Measurements from ENCODE around the gene ADARB1.

ADARB1 gene

GRCh38 chr21:45257673-45258341 is 183.4 kb downstream of the ADARB1 start:
- no peak for TF ChIP-seq CTCF (IDR thresholded peaks at IDR 0.05)

DNA sequence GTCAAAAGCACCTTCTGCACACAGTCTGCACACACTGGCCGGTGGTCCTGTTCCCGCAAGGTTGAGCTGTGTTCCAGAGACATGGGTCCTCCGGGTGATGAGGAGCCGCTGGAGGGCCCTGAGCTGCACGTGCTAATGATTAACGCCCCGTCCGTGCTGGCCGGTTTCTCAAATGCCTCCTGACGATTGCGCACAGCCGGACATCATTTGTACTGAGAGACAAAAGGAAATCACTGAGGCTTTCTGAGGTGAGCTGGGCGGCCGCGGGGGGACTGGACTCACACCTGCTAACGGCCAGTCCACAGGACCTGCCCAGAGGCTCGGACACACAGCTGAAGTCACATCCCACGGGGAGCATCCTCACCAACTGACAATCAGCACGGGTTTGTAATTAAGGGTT is 184.1 kb downstream of the ADARB1 start:
- TF ChIP-seq CTCF (IDR thresholded peaks at IDR 0.05), result no peak

DNA sequence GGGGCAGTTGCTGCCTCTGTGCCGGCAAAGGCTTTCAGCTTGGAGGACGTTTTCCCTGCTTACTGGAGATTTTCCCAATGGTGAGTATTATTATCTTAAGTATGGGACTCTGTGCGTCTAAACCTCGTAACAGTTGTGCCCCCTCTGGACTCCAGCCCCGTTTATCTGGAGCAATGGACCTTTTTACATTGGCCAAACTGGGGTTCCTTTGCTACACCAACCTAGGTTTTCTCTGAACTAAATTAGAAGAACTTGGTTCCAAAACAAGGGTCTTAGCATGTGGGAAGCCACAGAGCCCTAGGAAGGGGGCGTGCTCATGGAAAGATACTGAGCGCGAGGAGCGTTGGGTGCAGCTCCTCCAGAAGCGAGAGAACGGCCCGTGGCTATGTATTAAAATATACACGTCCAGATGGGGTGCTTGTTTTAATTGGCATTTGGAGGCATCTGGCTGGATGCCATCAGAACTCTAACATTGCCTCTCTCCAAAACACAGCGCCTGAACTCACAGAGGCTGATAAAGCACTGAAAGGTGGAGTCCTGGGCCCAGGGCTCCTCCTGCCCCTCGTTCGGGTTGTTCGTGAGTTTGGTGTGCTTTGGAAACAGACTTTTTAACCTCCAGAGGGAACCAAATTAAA is 184.9 kb downstream of the ADARB1 start:
- TF ChIP-seq CTCF (IDR thresholded peaks at IDR 0.05), result no peak

DNA sequence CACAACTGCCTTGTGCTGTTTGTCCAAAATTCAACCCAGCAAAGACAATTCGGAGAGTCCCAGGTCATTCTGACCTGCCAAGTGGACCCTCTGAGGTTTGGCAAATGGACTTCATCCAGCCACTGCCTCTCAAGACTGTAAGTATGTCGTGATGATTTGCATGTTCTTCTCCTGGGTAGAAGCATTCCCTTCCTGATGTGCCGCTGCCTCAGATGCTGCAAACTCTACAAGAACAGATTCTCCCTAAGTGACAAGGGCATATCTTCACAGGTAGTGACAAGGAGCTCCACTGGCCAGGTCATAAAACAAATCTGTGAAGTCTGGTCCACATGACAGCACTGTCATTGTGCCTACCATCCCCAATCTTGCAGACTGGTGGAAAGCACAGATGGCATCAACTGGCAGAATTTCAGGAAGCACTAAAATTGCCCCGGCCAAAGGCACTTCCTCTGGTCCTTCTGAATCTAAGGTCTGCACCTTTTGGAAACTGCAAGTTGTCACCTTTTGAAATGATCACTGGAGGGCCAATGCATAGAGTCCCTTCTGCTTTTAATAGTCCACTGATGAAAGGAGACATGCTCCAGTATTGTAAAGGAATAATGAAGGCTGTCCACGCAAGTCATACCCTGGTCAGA is 185.9 kb downstream of the ADARB1 start:
- TF ChIP-seq CTCF (IDR thresholded peaks at IDR 0.05), result no peak

DNA sequence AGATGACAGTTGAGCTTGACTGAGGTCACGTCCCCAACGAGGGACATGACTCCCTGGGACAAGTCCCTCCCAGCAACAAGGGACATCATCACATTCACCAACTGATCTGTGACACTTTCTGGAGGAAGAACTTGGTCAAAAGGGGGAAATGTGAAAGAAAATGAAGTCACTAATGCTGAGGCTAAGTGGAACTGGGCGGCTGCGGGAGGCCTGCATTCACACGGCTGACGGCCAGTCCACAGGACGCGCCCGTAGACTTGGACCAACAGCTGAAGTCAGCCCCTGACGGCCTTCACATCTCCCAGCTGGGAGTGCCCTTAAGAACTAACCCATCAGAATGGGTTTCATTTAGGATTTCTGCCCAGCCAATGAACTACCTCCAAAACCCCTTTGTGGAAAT is 186.7 kb downstream of the ADARB1 start:
- no peak for TF ChIP-seq CTCF (IDR thresholded peaks at IDR 0.05)

- no peak for TF ChIP-seq CTCF (IDR thresholded peaks at IDR 0.05)
These were observed 187.7 kb downstream of the ADARB1 start for GRCh38 chr21:45262041-45262581.

DNA sequence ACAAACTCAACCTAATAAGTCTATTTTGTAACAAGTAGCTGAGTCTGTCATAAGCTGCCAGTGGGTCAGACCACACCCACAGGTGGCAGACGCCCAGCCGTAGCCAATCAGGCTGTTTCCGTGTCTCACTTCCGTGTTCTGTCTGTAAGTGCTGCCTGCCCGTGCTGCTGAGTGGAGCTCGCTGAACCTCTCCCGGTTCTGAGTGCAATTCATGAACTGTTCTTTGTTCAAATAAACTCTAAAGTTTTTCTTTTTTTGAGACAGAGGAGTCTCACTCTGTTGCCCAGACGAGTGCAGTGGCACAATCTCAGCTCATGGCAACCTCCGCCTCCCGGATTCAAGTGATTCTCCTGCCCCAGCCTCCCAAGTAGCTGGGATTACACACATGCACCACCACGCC is 188.2 kb downstream of the ADARB1 start:
- TF ChIP-seq CTCF (IDR thresholded peaks at IDR 0.05), result no peak

Data from LNCAP (cell line).